GM18505 (cell line): ENCODE measurements around the gene FRMD1.

ENCODE experiments used
- ATAC-seq: cut with Tn5 transposase; IDR thresholded peaks from one replicate; pipeline ENCODE4 v1.9.1; 2021; ENCODE audit not compliant: unreplicated experiment
- POLR2A ChIP-seq: IDR thresholded peaks from 4 replicates; pipeline ENCODE4 v1.6.1; 2011; ENCODE audit warnings: borderline replicate concordance; ENCODE audit not compliant: insufficient read depth, insufficient read length; ENCODE audit errors: extremely low read depth

FRMD1 gene

DNA sequence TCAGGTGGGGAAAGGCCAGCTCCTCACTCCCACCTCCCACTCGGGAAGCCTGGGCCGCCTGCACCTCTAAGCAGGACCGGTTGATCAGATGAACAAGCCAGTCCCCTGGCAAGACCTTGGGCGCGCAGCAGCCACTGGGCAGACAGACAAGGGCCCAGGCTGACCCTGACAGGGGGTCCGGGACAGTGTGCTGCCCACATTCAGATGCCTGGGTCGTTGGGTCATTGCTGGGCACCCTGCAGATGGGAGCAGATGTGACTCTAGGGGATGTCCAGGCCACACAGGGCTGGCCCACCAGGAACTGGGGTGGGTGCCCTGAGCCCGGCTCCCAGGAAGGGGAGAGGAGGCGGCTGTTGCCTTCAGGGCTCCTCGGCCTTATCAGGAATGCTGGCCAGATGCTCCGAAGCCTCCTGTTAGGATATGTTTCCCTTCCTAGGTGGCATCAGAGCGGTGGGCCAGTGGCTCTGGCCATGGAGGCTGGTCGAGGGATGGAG lies 17.3 kb upstream of the FRMD1 start:
- no peak for ATAC-seq

DNA sequence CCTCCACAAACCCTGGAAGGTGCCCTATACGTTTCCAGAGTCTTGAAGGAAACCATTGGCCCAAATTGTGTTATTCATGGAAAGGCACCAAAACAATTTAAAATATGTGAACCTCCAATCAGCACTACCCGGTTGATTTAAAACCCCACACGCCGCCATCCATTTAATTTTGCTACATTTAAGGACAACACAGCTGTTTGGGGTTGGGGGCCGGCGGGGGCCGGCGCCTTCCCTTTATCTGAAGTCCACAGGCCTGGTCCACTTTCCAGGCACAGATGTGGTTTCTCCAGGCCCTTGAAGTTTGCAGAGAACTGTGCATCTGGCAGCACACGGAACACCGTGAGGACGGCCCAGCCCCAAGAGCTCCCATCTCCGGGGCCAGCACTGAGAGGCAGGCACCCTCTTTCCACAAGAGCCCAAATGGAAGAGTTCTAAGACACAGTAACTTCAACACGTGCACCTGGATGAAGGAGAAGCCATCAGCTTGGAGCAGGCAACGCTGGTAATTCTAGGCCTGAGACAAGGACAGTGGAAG lies 16.8 kb upstream of the FRMD1 start:
- no peak for ATAC-seq

More for the DNA sequence above, 17.3 kb upstream of the FRMD1 start:
- no peak for TF ChIP-seq POLR2A

DNA sequence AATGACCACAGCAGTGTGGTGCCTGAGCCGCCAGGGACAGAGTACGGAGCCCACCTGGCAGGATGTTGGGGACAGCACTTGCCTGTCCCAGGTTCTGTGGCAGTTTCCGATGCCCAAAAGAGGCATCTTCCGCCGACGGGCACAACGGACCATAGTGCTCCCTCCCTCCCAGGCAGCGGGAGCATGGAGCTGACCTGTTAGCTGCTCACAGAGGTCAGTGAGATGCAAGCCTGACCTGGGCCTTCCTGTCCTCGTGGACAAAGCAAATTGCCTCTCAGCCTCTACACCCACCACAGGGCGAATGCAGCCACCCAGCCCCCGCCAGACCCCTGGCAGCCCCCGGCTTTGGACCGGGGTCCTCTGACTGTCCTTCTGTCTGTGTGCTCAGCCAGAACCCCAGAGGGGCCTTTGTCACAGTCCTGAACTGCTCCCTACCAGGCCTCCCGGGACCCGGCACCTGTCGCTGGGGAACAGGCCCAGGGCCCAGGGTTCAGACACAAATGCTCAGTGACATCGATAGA lies 16.2 kb upstream of the FRMD1 start:
- no peak for TF ChIP-seq POLR2A
- no peak for ATAC-seq

More for the DNA sequence above, 16.8 kb upstream of the FRMD1 start:
- TF ChIP-seq POLR2A = no peak

DNA sequence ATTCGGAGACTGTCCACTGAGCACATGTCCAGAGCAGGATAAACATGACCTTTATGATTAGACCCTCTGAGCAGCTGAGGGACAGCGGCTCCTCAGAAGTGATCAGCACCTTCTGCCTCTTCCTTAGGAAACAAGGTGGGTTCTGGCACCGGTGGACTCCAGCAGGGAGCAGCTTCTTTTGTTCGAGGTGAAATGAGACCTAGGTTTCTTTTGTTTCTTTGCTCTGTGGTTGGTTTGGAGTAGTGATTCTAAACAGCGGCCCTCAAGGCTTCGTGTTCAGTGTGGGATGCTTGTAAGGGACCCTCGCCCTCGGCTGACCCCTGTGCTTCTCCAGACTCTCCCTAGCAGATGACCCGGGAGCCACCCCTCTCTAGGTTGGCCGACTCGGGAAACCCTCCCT lies 14.6 kb upstream of the FRMD1 start:
- ATAC-seq = no peak
- no peak for TF ChIP-seq POLR2A

DNA sequence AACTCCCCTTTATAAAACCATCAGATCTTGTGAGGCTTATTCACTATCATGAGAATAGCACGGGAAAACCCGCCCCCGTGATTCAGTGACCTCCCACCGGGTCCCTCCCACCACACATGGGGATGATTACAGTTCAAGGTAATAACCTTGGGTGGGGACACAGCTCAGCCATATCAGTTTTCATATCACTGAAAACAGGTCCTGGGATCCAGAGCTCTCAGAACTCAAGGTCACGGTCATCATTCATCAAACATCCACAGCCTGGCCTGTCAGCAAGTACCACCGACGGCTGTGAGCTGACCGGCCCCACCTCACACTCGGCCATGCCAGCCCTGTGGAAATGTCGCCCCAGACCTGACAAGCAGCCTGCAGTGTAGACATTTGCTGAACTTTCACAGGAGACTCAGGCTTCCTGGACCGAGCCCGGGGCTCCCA lies 14.1 kb upstream of the FRMD1 start:
- no peak for ATAC-seq
- TF ChIP-seq POLR2A = no peak

DNA sequence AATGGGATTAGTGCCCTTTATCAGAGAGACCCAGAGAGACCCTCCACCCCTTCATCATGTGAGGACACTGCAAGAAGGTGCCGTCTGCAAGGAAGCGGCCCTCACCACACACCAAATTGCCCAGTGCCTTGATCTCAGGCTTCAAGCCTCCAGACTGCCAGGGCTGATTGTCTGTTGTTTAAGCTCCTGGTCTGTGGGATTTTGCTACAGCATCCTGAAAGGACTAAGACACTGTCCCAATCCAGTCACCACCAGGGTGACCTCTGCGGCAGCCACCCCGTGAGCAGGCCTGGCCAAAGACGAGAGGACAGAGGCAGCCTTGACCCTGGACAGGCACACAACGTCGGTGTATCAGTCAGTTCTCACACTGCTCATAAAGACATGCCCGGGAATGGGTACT lies 13.5 kb upstream of the FRMD1 start:
- no peak for ATAC-seq
- no peak for TF ChIP-seq POLR2A

DNA sequence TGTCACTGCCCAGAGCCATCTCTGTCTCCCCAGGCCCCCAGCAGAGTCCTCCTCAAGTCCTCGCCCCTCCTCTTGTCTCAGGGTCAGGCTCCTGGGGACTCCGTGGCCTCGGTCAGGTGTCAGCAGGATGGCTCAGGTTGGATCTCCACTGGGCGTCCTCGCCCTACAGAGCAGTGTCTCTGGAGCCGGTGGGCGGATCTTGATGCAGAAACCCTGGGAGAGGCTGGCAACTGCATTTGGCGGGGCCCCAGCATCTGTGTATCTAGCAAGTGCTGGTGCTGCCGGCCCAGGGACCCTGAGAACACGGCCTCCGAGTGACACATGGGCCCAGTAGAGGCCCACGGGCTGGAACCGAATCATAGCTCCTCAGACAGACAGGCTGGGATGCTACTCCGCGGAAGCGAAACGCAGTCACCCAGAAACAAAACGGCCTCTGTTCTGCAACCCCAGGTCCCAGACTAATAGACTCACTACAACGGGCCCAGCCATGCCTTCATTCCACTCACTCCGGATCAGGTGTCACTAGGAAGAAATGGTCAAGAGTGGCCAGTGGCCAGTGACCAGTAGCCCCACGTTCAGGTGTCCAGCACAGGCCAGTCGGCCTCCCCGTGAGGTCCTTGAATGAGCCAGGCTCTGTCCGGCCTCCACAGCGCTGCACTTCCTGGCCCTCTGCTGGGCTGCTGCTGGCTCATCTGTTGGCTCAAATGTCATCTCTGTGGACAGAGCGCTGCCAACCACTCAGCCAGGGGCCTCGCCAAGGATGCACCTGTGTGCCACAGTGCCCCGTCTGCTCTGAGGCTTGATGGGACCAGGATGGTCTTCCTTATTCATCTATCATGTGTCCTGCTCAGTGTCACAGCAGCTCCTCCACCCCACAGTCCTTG lies 12.6 kb upstream of the FRMD1 start:
- TF ChIP-seq POLR2A = no peak
- no peak for ATAC-seq

DNA sequence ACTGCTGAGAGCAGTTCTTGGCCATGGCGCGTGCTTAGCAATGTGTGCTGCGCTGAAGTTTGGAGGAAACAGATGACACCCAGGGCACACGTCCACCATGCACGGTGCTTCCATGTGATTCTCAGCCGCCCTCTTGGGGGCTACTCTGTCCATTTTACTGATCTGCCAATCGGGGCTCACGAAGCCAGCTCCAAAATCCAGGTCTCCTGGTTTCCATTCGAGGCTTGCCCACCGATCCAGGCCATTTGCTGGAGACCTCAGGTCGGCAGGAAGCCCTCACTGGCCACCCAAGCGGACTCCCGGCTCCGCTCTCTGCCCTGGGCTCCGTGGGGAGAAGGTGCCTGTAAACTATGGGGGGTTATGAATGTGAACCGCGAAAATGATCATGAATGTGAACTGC lies 11.7 kb upstream of the FRMD1 start:
- ATAC-seq = no peak
- TF ChIP-seq POLR2A = no peak

DNA sequence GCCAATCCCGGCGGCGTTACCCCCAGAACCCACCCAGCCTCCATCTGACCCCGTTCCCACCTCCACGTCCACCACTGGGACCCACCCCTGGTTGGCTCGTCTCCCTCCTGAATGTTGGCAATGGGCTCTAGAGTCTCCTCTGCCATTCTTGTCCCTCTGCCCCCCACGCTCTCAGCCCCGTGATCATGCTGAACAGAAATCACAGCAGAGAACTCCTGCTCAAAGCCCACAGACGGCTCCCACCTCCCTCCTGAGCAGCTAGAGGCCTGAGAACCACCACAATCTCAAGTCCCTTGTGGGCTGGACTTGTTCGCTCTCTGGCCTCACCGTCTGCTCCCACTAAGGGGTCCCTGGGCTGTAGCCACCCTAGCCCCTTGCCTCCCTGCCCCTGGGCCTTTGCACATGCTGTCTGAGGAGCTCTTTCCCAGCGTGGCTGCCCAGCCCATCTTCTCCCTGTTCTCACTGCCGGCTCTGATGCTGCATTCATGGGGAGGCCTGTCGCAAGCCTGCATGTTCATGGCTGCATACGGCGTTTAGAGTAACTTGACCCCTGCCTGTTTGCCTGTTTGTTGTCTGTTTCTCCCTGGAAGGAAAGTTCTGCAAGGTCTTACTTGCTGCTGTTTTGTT lies 11.2 kb upstream of the FRMD1 start:
- no peak for TF ChIP-seq POLR2A
- no peak for ATAC-seq

DNA sequence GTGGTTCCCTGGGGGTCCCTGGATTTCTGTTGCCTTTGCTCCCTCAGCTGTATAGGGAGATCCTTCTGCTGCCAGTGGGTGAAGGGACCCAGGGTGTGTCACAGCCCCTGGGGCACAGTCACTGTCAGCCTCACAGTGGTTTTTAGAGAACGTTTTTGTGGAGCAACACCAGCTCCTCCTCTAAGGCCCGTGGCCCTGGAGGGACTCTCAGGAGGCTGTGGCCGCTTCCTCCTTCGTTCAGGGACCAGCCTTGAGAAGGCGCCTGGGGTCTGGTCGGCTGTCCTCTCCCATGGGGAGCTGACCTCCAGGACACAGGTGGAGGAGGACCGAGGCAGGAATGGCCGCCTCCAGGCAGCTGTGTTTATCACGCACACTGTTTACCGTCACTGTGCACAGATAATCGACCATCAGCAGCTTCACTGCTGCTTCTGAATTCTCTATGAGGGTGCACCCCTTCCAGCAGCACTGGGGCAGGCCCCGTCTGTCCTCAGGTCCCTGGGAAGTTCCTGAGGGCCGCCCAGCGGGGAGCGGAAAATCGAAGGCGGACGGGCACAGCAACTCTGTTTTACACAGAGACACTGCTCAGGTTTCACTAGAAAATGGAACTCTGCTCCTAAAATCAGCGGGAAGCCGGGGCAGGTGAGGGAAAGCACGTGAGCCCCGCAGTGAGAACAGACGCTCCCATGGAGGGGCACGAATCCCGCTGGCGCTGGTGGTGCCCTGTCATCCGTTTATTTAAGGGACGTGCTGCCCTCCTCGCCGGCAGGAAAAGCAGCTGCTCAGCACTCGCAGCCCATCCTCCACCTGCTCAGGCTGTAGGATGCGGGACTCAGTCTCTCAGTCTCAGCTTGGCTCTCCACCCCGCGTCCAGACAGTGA lies 10.4 kb upstream of the FRMD1 start:
- TF ChIP-seq POLR2A = no peak
- no peak for ATAC-seq

DNA sequence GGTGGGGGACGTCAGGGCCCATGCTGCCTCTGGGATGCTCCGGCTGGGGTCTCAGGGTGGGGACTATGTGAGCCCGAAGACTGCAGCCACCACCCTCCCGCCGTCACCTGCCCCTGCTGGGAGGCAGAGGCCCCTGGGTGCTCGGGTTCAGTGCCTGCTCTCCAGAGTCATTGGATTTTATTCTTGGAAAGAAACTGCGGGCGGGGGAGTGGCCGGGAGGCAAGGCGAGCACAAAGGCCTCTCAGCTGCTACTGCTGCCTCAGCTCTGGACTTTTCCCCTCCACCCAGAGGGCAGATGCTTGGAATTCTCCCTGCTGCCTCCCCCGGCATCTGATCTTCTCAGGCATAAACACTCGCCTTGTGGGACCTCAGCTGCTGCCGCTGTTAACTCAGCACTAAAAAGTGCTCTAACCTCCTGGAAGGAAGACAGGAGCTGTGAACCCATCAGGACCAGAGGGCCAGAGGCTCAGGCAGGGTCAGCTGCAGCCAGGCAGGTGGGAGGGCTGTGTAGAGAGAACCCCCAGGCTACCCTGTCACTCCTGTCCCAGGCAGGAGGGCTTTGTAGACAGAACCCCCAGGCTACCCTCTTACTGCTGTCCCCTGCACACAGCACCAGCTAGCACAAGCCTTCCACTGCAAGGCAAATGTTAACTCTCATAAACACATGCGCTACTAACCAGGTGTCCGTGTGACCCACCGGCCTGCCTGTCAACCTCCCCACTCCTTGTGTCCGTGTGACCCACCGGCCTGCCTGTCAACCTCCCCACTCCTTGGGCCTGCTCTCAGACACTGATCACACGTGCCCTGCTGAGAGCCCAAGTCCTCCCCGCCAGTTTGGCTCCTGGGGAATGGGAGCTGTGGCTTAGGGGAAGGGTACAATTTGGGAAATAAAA lies 9.4 kb upstream of the FRMD1 start:
- TF ChIP-seq POLR2A = no peak
- ATAC-seq = no peak

DNA sequence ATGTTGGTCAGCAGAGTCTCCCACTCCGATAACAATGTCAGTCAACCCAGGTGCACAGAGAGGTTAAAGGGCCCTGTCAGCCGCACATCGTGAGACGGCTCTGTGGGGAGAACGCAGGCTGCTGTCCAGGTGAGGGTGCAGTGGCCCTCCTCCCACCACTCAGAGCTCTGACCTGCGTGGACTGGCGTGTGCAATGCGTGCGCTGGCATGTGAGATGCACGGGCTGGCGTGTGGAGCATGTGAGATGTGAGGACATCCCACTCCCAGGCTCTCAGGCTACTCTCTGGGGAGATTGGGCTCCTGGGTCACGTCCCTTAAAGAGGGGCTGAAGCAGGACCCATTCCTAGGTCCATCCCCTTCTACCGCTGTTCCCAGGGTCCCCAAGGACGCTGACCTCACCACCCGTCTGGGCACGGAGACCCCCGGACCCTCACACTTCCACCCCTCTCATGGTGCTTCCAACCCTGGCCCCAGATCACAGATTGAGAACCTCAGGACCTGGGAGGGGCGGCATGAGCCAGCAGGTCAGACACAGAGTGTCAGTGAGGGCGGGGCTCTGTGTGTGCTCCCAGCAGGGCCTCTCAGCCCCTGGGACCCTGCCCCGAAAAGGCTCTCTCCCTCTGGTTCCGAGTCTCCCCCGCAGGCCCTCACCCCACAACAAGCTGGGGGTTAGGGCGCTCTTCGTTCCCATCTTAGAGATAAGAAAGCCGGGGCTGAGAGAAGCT lies 8.6 kb upstream of the FRMD1 start:
- no peak for ATAC-seq
- no peak for TF ChIP-seq POLR2A

DNA sequence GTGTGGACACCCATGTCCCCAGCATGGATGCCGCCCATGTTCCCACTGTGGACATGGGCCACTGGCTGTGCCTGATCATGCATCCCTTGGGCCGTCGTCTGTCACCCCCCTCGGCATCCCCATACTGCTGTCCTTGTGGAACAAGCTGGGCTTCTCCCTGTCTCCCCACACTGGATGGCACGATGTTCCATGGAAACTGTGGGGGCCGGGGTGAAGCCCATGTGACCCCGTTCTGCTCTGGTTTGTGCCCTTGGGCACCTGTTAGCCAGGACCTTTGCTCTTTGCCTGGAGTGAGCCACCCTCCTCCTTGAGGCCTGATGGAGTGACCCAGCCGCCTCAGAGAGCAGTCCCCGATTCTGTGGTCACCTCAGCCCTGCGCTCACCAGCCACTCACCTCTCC lies 7.6 kb upstream of the FRMD1 start:
- no peak for TF ChIP-seq POLR2A

More for the DNA sequence above, 7.6 kb upstream of the FRMD1 start:
- no peak for ATAC-seq
